Fibroblast of villous mesenchyme (primary cell): Measurements from ENCODE around the gene RPTOR. TPM values are rescaled to one million over a fixed set of nuclear protein-coding genes. Genes with fewer than 3 reads are reported as not detected.
A peak's percentile ranks its signal among the peaks of the same experiment; 100 is the strongest.

Experiments used
- DNase-seq: peaks from one replicate; pipeline ENCODE4 v3.0.0-alpha.2; 2010; ENCODE audit warnings: low read depth
- H3K4me3 ChIP-seq: 2 replicates; pipeline ENCODE4 v1.5.1; 2011; ENCODE audit warnings: low read depth, mild to moderate bottlenecking, low read length
- CTCF ChIP-seq: IDR thresholded peaks from 2 replicates; pipeline ENCODE4 v1.5.1; 2012; ENCODE audit warnings: low read depth, mild to moderate bottlenecking, low read length; ENCODE audit not compliant: insufficient read depth
- total RNA-seq: library from RNA; depleted of rRNA; stranded (reverse); fragments of >200 nt; gene quantifications from 2 replicates; pipeline ENCODE4 v1.2.3, GENCODE V29; 2012

Gene RPTOR
- total RNA-seq, 1 donor = 35.8 TPM

GRCh38 chr17:80555266-80555665 is 10.6 kb downstream of the RPTOR start:
- no peak for TF ChIP-seq CTCF
- no peak for DNase-seq
- no peak overlapping the region for H3K4me3 ChIP-seq

DNA sequence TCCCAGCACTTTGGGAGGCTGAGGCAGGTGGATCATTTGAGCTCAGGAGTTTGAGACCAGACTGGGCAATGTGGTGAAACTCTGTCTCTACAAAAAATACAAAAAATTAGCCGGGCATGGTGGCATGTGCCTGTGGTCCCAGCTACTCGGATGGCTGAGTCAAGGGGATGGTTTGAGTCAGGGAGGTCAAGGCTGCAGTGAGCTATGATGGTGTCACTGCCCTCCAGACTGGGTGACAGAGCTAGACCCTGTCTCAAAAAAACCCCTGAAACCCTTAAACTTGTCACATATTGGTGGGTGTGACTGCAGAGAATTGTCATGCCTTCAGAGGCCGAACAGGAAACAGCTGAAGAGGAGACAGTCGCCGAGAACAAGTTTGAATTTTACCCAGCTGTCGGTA is 13.4 kb downstream of the RPTOR start:
- TF ChIP-seq CTCF = no peak
- DNase-seq = no peak
- H3K4me3 ChIP-seq = no peak overlapping the region

- DNase-seq = peak; percentile 73
- no peak overlapping the region for H3K4me3 ChIP-seq
- no peak for TF ChIP-seq CTCF
Measured at GRCh38 chr17:80559825-80560251, 15.2 kb downstream of the RPTOR start.

GRCh38 chr17:80561541-80562114 is 17.0 kb downstream of the RPTOR start:
- no peak for TF ChIP-seq CTCF
- no peak for DNase-seq
- no peak overlapping the region for H3K4me3 ChIP-seq

DNA sequence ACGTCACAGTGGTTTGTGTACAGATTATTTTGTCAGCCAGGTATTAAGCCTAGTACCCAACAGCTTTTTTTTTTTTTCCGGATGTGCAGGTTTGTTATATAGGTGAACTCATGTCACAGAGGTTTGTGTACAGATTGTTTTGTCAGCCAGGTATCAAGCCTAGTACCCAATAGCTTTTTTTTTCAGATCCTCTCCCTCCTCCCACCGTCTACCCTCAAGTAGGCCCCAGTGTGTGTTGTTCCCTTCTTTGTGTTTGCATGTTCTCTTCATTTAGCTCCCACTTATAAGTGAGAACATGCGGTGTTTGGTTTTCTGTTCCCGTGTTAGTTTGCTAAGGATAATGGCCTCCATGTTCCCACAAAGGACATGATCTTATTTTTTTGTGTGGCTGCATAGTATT is 19.9 kb downstream of the RPTOR start:
- TF ChIP-seq CTCF = no peak
- DNase-seq = no peak
- no peak overlapping the region for H3K4me3 ChIP-seq

GRCh38 chr17:80565343-80566053 is 20.9 kb downstream of the RPTOR start:
- H3K4me3 ChIP-seq = no peak overlapping the region
- no peak for TF ChIP-seq CTCF
- no peak for DNase-seq

DNA sequence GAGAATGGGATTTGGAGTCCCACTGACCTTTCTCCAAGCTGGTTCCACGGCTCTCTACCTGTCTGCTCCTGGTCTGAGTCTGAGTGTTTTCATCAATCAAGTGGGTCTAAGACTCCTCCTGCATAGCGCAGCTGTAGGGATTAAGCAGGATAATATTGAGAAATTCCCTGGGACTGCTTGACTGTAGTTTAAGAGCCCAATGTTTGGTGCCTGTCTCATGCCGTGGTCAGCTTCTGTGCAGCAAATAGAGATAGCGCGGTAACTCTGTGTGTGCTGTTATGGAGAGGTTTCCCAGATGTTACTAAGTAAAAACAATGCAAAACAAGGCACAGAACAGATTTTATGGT is 21.4 kb downstream of the RPTOR start:
- H3K4me3 ChIP-seq = no peak overlapping the region
- DNase-seq = peak; percentile 81
- no peak for TF ChIP-seq CTCF
